Neural cell (in vitro differentiated cells): Measurements from ENCODE around the gene SGCE. TPM values are rescaled to one million over a fixed set of nuclear protein-coding genes. Genes with fewer than 3 reads are reported as not detected.

Experiments
- H2AFZ ChIP-seq: fragments of 200-600, 300-800 bp; sonication (generic), shearing (Covaris generic); 2 replicates; pipeline ENCODE4 v1.6.0; 2014; ENCODE audit warnings: low read depth, mild to moderate bottlenecking, antibody characterized with exemption, low read length, moderate library complexity
- H3F3A ChIP-seq: fragments of 200-600 bp; shearing (Covaris generic); 2 replicates; pipeline ENCODE4 v1.6.1; 2016; ENCODE audit warnings: mild to moderate bottlenecking, moderate library complexity, mixed read lengths, antibody characterized with exemption, low read length; ENCODE audit not compliant: insufficient read depth, poor library complexity, severe bottlenecking
- H3K27ac ChIP-seq: fragments of 200-600, 300-800 bp; sonication (generic), shearing (Covaris generic); 2 replicates; pipeline ENCODE4 v1.5.1; 2014; ENCODE audit warnings: mild to moderate bottlenecking, low read length, moderate library complexity
- H3K27me3 ChIP-seq: fragments of 300-800, 200-600 bp; sonication (generic), shearing (Covaris generic); 2 replicates; pipeline ENCODE4 v1.6.0; 2014; ENCODE audit warnings: mild to moderate bottlenecking, low read depth, low read length, moderate library complexity; ENCODE audit not compliant: insufficient read depth
- H3K36me3 ChIP-seq: fragments of 300-800, 200-600 bp; sonication (generic), shearing (Covaris generic); 2 replicates; pipeline ENCODE4 v1.5.1; 2014; ENCODE audit warnings: mild to moderate bottlenecking, antibody characterized with exemption, low read length, moderate library complexity; ENCODE audit not compliant: insufficient read depth
- H3K4me2 ChIP-seq: fragments of 300-800, 200-600 bp; sonication (generic), shearing (Covaris generic); 2 replicates; pipeline ENCODE4 v1.6.0; 2014; ENCODE audit warnings: mild to moderate bottlenecking, low read length
- H3K4me3 ChIP-seq: fragments of 300-800, 200-600 bp; sonication (generic), shearing (Covaris generic); 2 replicates; pipeline ENCODE4 v1.5.1; 2014; ENCODE audit warnings: mild to moderate bottlenecking, low read length, moderate library complexity
- H3K79me2 ChIP-seq: fragments of 200-600 bp; shearing (Covaris generic); replicated peaks from 2 replicates; pipeline ENCODE4 v1.6.0; 2014; ENCODE audit warnings: mild to moderate bottlenecking, low read length, moderate library complexity; ENCODE audit not compliant: insufficient read depth
- H3K9ac ChIP-seq: fragments of 300-800, 200-600 bp; sonication (generic), shearing (Covaris generic); 2 replicates; pipeline ENCODE4 v1.6.1; 2016; ENCODE audit warnings: mild to moderate bottlenecking, low read length, mixed read lengths
- H3K9me2 ChIP-seq: fragments of 200-600 bp; shearing (Covaris generic); 2 replicates; pipeline ENCODE4 v1.6.1; 2016; ENCODE audit warnings: mild to moderate bottlenecking, low read length, mixed read lengths; ENCODE audit not compliant: insufficient read depth
- H3K9me3 ChIP-seq: fragments of 200-600, 300-800 bp; sonication (generic), shearing (Covaris generic); 2 replicates; pipeline ENCODE4 v1.6.1; 2016; ENCODE audit warnings: mild to moderate bottlenecking, mixed run types, low read length, moderate library complexity, mixed read lengths
- H4K20me1 ChIP-seq: fragments of 200-600 bp; shearing (Covaris generic); 2 replicates; pipeline ENCODE4 v1.6.1; 2016; ENCODE audit warnings: mild to moderate bottlenecking, mixed run types; ENCODE audit not compliant: insufficient read depth
- CTCF ChIP-seq: fragments of 450-650 bp; IDR thresholded peaks from 2 replicates; pipeline ENCODE4 v1.5.1; 2014; ENCODE audit warnings: antibody characterized with exemption, mild to moderate bottlenecking, moderate library complexity; ENCODE audit not compliant: poor library complexity, severe bottlenecking
- EP300 ChIP-seq: fragments of 450-650 bp; conservative IDR thresholded peaks from 2 replicates; pipeline ENCODE4 v1.6.1; 2014; ENCODE audit warnings: antibody characterized with exemption, mild to moderate bottlenecking, moderate library complexity; ENCODE audit not compliant: poor library complexity, severe bottlenecking
- EZH2 ChIP-seq: fragments of 200-600, 300-800 bp; shearing (Covaris generic), sonication (generic); IDR thresholded peaks from 2 replicates; pipeline ENCODE4 v1.6.1; 2014; ENCODE audit warnings: antibody characterized with exemption, low read length, borderline replicate concordance, mild to moderate bottlenecking; ENCODE audit not compliant: insufficient read depth, poor library complexity, severe bottlenecking
- MXI1 ChIP-seq: fragments of 450-650 bp; conservative IDR thresholded peaks from 2 replicates; pipeline ENCODE4 v1.6.1; 2014; ENCODE audit warnings: antibody characterized with exemption, mild to moderate bottlenecking; ENCODE audit not compliant: poor library complexity, severe bottlenecking
- POLR2AphosphoS5 ChIP-seq: IDR thresholded peaks from 2 replicates; pipeline ENCODE4 v1.6.1; 2012
- RAD21 ChIP-seq: fragments of 450-650 bp; conservative IDR thresholded peaks from 2 replicates; pipeline ENCODE4 v1.6.1; 2014; ENCODE audit warnings: antibody characterized with exemption, mild to moderate bottlenecking, moderate library complexity
- SMC3 ChIP-seq: fragments of 450-650 bp; conservative IDR thresholded peaks from 2 replicates; pipeline ENCODE4 v1.6.1; 2014; ENCODE audit warnings: antibody characterized with exemption, mild to moderate bottlenecking, moderate library complexity; ENCODE audit not compliant: poor library complexity
- TAF1 ChIP-seq: IDR thresholded peaks from 2 replicates; pipeline ENCODE4 v1.6.1; 2012; ENCODE audit warnings: low read depth
- polyA plus RNA-seq: library from polyadenylated mRNA; depleted of rRNA; stranded (reverse); fragments of >200 nt; gene quantifications from 2 replicates; pipeline ENCODE4 v1.2.3, GENCODE V29; 2014
- TF ChIP-seq, protein P1 (sequence below): IDR thresholded peaks from 2 replicates; pipeline ENCODE4 v1.6.1; 2012; ENCODE audit warnings: borderline replicate concordance

The SGCE gene
- polyA plus RNA-seq, 1 donor from 2014 or later = 94.6 TPM

- no peak for TF ChIP-seq CTCF
- no peak for TF ChIP-seq MXI1
- TF ChIP-seq, protein P1, sequence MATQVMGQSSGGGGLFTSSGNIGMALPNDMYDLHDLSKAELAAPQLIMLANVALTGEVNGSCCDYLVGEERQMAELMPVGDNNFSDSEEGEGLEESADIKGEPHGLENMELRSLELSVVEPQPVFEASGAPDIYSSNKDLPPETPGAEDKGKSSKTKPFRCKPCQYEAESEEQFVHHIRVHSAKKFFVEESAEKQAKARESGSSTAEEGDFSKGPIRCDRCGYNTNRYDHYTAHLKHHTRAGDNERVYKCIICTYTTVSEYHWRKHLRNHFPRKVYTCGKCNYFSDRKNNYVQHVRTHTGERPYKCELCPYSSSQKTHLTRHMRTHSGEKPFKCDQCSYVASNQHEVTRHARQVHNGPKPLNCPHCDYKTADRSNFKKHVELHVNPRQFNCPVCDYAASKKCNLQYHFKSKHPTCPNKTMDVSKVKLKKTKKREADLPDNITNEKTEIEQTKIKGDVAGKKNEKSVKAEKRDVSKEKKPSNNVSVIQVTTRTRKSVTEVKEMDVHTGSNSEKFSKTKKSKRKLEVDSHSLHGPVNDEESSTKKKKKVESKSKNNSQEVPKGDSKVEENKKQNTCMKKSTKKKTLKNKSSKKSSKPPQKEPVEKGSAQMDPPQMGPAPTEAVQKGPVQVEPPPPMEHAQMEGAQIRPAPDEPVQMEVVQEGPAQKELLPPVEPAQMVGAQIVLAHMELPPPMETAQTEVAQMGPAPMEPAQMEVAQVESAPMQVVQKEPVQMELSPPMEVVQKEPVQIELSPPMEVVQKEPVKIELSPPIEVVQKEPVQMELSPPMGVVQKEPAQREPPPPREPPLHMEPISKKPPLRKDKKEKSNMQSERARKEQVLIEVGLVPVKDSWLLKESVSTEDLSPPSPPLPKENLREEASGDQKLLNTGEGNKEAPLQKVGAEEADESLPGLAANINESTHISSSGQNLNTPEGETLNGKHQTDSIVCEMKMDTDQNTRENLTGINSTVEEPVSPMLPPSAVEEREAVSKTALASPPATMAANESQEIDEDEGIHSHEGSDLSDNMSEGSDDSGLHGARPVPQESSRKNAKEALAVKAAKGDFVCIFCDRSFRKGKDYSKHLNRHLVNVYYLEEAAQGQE = no peak
- no peak for TF ChIP-seq RAD21
- TF ChIP-seq EZH2 = no peak
- TF ChIP-seq TAF1 = no peak
- no peak for TF ChIP-seq POLR2AphosphoS5
- no peak for TF ChIP-seq SMC3
- TF ChIP-seq EP300 = no peak
- Histone ChIP-seq H3K9me2 (no peaks in the 10 kb centered on the region), H3K4me2 (no peak overlapping the region), H3K4me3 (no peak overlapping the region), H3K9me3 (no peaks in the 10 kb centered on the region), H3K27me3 (no peaks in the 10 kb centered on the region), H3K79me2 (peaks cover 7% of the 10 kb centered on the region), H4K20me1 (peaks cover 2% of the 10 kb centered on the region), H3F3A (peaks cover 5% of the 10 kb centered on the region), H2AFZ (no peak overlapping the region), H3K9ac (no peak overlapping the region), H3K27ac (no peak overlapping the region), H3K36me3 (peaks cover under 1% of the 10 kb centered on the region)
Observed at GRCh38 chr7:94671444-94672235, 15.7 kb upstream of the SGCE start.

DNA sequence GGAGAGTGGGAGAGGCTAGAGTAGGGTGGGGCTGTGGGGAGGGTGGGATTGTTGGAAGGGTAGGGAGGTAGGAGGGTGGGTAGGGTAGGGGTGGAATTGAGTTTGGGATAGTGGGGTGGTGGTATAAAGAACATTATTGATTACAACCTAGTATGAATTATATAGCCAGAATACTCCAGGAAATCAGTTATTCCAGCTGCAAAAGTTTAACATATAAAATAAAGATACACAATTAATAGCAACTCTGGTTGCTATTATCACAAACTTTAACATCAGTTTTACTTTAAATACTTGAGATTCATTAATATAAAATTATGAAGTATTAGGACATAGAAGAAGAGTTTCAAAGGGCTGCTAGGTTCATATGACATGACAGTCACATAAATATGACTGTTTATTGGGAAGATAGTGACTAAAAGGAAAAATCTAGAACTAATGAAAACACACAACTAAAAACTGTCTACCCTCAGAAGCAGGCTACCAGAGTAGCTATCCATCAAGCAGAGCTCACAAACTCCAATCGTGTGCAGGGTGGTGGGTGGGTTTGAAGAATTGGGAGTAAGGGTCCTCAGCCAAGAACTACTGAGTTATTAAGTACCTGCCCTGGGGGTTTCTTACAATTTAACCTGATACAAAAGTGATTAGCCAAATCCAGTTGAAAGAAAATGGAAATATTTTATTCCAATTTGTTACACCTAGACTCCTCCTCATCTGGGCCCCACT, 14.0 kb upstream of the SGCE start:
- peaks cover 9% of the 10 kb centered on the region for H3K36me3 ChIP-seq
- no peaks in the 10 kb centered on the region for H3K9me2 ChIP-seq
- peaks cover 5% of the 10 kb centered on the region for H4K20me1 ChIP-seq
- H3K27ac ChIP-seq = no peak overlapping the region
- no peak overlapping the region for H3K4me3 ChIP-seq
- no peaks in the 10 kb centered on the region for H3K9me3 ChIP-seq
- no peak overlapping the region for H3K4me2 ChIP-seq
- no peak overlapping the region for H2AFZ ChIP-seq
- H3F3A ChIP-seq = peaks cover 5% of the 10 kb centered on the region
- no peaks in the 10 kb centered on the region for H3K27me3 ChIP-seq
- TF ChIP-seq POLR2AphosphoS5 = no peak
- TF ChIP-seq SMC3 = no peak
- no peak for TF ChIP-seq CTCF
- TF ChIP-seq EP300 = no peak
- no peak for TF ChIP-seq RAD21
- TF ChIP-seq, protein P1 = no peak
- no peak for TF ChIP-seq MXI1
- TF ChIP-seq TAF1 = no peak
- TF ChIP-seq EZH2 = no peak
- H3K9ac ChIP-seq = no peak overlapping the region
- H3K79me2 ChIP-seq = peaks cover 24% of the 10 kb centered on the region
